K562 (cell line): Measurements from ENCODE around the gene HOXB8. TPM values are rescaled to one million over a fixed set of nuclear protein-coding genes. Genes with fewer than 3 reads are reported as not detected.

Experiments used
- BACH1 ChIP-seq: fragments of 200-800 bp; sonication (Bioruptor generic); IDR thresholded peaks from 2 replicates; pipeline ENCODE4 v1.6.1; 2016; ENCODE audit warnings: missing genetic modification characterization, missing compliant biosample characterization
- EP400 ChIP-seq: fragments of 450-650 bp; IDR thresholded peaks from 2 replicates; pipeline ENCODE4 v1.6.1; 2017; ENCODE audit warnings: antibody characterized with exemption, mild to moderate bottlenecking, moderate library complexity
- ERF ChIP-seq: fragments of 450-650 bp; formaldehyde crosslinking; IDR thresholded peaks from 2 replicates; pipeline ENCODE4 v1.4.0; 2020; ENCODE audit warnings: mild to moderate bottlenecking, mixed read lengths
- GATAD2B ChIP-seq: fragments of 450-650 bp; IDR thresholded peaks from 2 replicates; pipeline ENCODE4 v1.6.1; 2017; ENCODE audit warnings: mild to moderate bottlenecking, borderline replicate concordance
- HBP1 ChIP-seq: fragments of 450-650 bp; formaldehyde crosslinking; IDR thresholded peaks from 2 replicates; pipeline ENCODE4 v1.4.0; 2022; ENCODE audit warnings: missing genetic modification characterization
- HDAC8 ChIP-seq: fragments of 450-650 bp; IDR thresholded peaks from 2 replicates; pipeline ENCODE4 v1.6.1; 2016; ENCODE audit warnings: mild to moderate bottlenecking, missing genetic modification characterization, moderate library complexity, missing compliant biosample characterization
- HDGF ChIP-seq: fragments of 450-650 bp; IDR thresholded peaks from 2 replicates; pipeline ENCODE4 v1.6.1; 2016
- LEF1 ChIP-seq: fragments of 450-650 bp; IDR thresholded peaks from 2 replicates; pipeline ENCODE4 v1.6.1; 2016; ENCODE audit warnings: mild to moderate bottlenecking
- MED1 ChIP-seq: sonication (generic); formaldehyde crosslinking; IDR thresholded peaks from 2 replicates; pipeline ENCODE4 v1.8.1; 2023; ENCODE audit warnings: missing genetic modification reagents, borderline replicate concordance
- MYC ChIP-seq, 2 experiments: fragments of 250-450 bp in 1 of 2; sonication (Bioruptor Pico) in 1 of 2; IDR thresholded peaks; 2 replicates each; pipeline versions ENCODE4 v1.5.1 to v1.6.1; 2012 to 2021; ENCODE audit warnings: low read depth in 2 of 2, borderline replicate concordance in 1 of 2, improper control_type of control experiment in 1 of 2, low read length in 1 of 2, mild to moderate bottlenecking in 1 of 2, moderate library complexity in 1 of 2
- NFATC3 ChIP-seq: fragments of 450-650 bp; IDR thresholded peaks from 2 replicates; pipeline ENCODE4 v1.6.1; 2017; ENCODE audit warnings: mild to moderate bottlenecking
- NR4A1 ChIP-seq, 2 experiments: fragments of 250-450 bp in 1 of 2; fragments of 450-650 bp in 1 of 2; sonication (Bioruptor Pico) in 1 of 2; IDR thresholded peaks; 2 replicates each; pipeline versions ENCODE4 v1.4.0 to v1.6.1; 2016 to 2020; ENCODE audit warnings: mild to moderate bottlenecking in 2 of 2, missing compliant biosample characterization in 1 of 2, missing genetic modification characterization in 1 of 2, moderate library complexity in 1 of 2
- PCBP2 ChIP-seq: fragments of 200-400 bp; formaldehyde crosslinking; IDR thresholded peaks from 2 replicates; pipeline ENCODE4 v1.6.1; 2018; ENCODE audit warnings: low read length, low read depth, mild to moderate bottlenecking, moderate library complexity; ENCODE audit not compliant: poor library complexity, severe bottlenecking
- PHF8 ChIP-seq: fragments of 200-600 bp; sonication (generic); IDR thresholded peaks from 2 replicates; pipeline ENCODE4 v1.6.1; 2012; ENCODE audit warnings: mixed run types, mild to moderate bottlenecking, inconsistent platforms, low read length, moderate library complexity, borderline replicate concordance
- PPARD ChIP-seq: fragments of 250-450 bp; sonication (Bioruptor Pico); IDR thresholded peaks from 2 replicates; pipeline ENCODE4 v1.8.0; 2022; ENCODE audit warnings: inconsistent platforms, mild to moderate bottlenecking, moderate library complexity
- SP1 ChIP-seq: sonication (generic); formaldehyde crosslinking; IDR thresholded peaks from 2 replicates; pipeline ENCODE4 v1.8.1; 2022; ENCODE audit warnings: mild to moderate bottlenecking, missing genetic modification reagents
- STAT5A ChIP-seq: IDR thresholded peaks from 2 replicates; pipeline ENCODE4 v1.6.1; 2012; ENCODE audit warnings: low read length, inconsistent platforms, borderline replicate concordance
- TAF1 ChIP-seq: IDR thresholded peaks from 2 replicates; pipeline ENCODE4 v1.6.1; 2011; ENCODE audit warnings: mild to moderate bottlenecking, low read length, moderate library complexity; ENCODE audit not compliant: insufficient read depth, control insufficient read depth, severe bottlenecking; ENCODE audit errors: extremely low read depth
- TEAD4 ChIP-seq, 2 experiments: sonication (generic) in 1 of 2; formaldehyde crosslinking in 1 of 2; IDR thresholded peaks; 2 replicates each; pipeline versions ENCODE4 v1.6.1 to v1.8.0; 2012 to 2022; ENCODE audit warnings: borderline replicate concordance in 1 of 2, inconsistent platforms in 1 of 2, low read length in 1 of 2, mild to moderate bottlenecking in 1 of 2, missing genetic modification reagents in 1 of 2
- TOE1 ChIP-seq, 2 experiments: fragments of 450-650 bp in 1 of 2; sonication (generic) in 1 of 2; formaldehyde crosslinking in 1 of 2; IDR thresholded peaks; 2 replicates each; pipeline versions ENCODE4 v1.7.1 to v1.8.0; 2016 to 2022; ENCODE audit warnings: borderline replicate concordance in 2 of 2, mild to moderate bottlenecking in 2 of 2, antibody characterized with exemption in 1 of 2, inconsistent platforms in 1 of 2, low read depth in 1 of 2, missing genetic modification reagents in 1 of 2, moderate library complexity in 1 of 2
- ZBTB5 ChIP-seq: fragments of 450-650 bp; IDR thresholded peaks from 2 replicates; pipeline ENCODE4 v1.6.1; 2017; ENCODE audit warnings: antibody characterized with exemption
- ZNF212 ChIP-seq: fragments of 450-650 bp; formaldehyde crosslinking; IDR thresholded peaks from 2 replicates; pipeline ENCODE4 v1.4.0; 2020; ENCODE audit warnings: mild to moderate bottlenecking
- ZNF445 ChIP-seq: fragments of 250-450 bp; sonication (Bioruptor Pico); IDR thresholded peaks from 2 replicates; pipeline ENCODE4 v1.4.0; 2020; ENCODE audit warnings: low read depth, mild to moderate bottlenecking, moderate library complexity
- ZNF584 ChIP-seq: fragments of 200-800 bp; sonication (Bioruptor generic); IDR thresholded peaks from 2 replicates; pipeline ENCODE4 v1.6.1; 2016; ENCODE audit warnings: low read depth, mild to moderate bottlenecking, missing genetic modification characterization, missing compliant biosample characterization
- polyA plus RNA-seq, 8 experiments: library from polyadenylated mRNA; depleted of rRNA in 4 of 8; stranded (reverse) in 5 of 8; unstranded in 3 of 8; fragments of >200 nt; fragmentation: Nextera tagmentation in 2 of 8; fragmentation: Illumina TruSeq in 1 of 8; extraction: Ambion mirVana in 2 of 8; extraction: Trizol in 1 of 8; gene quantifications; 2 replicates each; pipeline versions ENCODE4 v1.2.1 to v1.2.3, GENCODE V29; 2011 to 2014; ENCODE audit warnings: inconsistent platforms in 1 of 8, missing spikeins in 1 of 8
- total RNA-seq, 7 experiments: library from RNA; depleted of rRNA in 6 of 7; stranded (reverse); fragments of >200 nt in 6 of 7; fragmentation: Illumina TruSeq in 2 of 7; extraction: Trizol in 2 of 7; gene quantifications; 2 replicates each; pipeline versions ENCODE4 v1.2.1 to v1.2.3, GENCODE V29; 2011 to 2021; ENCODE audit warnings: low replicate concordance in 1 of 7

HOXB8 gene
- total and polyA plus RNA-seq, 9 of the 15 experiments (the other 6 are each of a cell fraction or from before 2014, with no cell fraction given) = 0.52 to 23.8 (median 3.6) TPM

- TF ChIP-seq HBP1 (CRISPR knock-in tag) = no peak
- TF ChIP-seq ERF (CRISPR knock-in tag) = peak; percentile 58; the same call in 1 of the 2 replicates
- no peak for TF ChIP-seq GATAD2B
- no peak for TF ChIP-seq HDGF
- no peak for TF ChIP-seq NR4A1 (CRISPR knock-in tag; IDR thresholded peaks at IDR 0.05)
- TF ChIP-seq NR4A1 (tag; IDR thresholded peaks at IDR 0.05) = no peak
- TF ChIP-seq NFATC3 = no peak
- no peak for TF ChIP-seq HDAC8 (tag)
- no peak for TF ChIP-seq ZNF584
- no peak for TF ChIP-seq ZNF445 (CRISPR knock-in tag)
- TF ChIP-seq ZNF212 = 0 out of 2 replicates have a peak, but pooled peaks have one; percentile 33
- peak; percentile 43; the same call in 1 of the 2 replicates for TF ChIP-seq TOE1 (IDR thresholded peaks at IDR 0.05; ENCODE audit: borderline replicate concordance)
- TF ChIP-seq TOE1 (CRISPR knock-in tag; IDR thresholded peaks at IDR 0.05; ENCODE audit: borderline replicate concordance, low read depth) = no peak
- no peak for TF ChIP-seq MED1 (CRISPR knock-in tag)
- TF ChIP-seq LEF1 = no peak
- TF ChIP-seq TAF1 = peak; percentile 44
- no peak for TF ChIP-seq PCBP2
- TF ChIP-seq ZBTB5 = no peak
- no peak for TF ChIP-seq PPARD
- 0 out of 2 replicates have a peak, but pooled peaks have one; percentile 27 for TF ChIP-seq EP400
- peak; percentile 36; the same call in 1 of the 2 replicates for TF ChIP-seq PHF8
- no peak for TF ChIP-seq SP1 (CRISPR knock-in tag)
- peak; percentile 31; the same call in 1 of the 2 replicates for TF ChIP-seq TEAD4 (IDR thresholded peaks at IDR 0.05; ENCODE audit: low read length)
- no peak for TF ChIP-seq TEAD4 (CRISPR knock-in tag; IDR thresholded peaks at IDR 0.05; ENCODE audit: borderline replicate concordance)
- peak; percentile 34; the same call in 1 of the 2 replicates for TF ChIP-seq BACH1 (tag)
- no peak for TF ChIP-seq STAT5A
- TF ChIP-seq MYC (IDR thresholded peaks at IDR 0.05; ENCODE audit: low read depth, low read length) = peak; percentile 34; the same call in 1 of the 2 replicates
- no peak for TF ChIP-seq MYC (CRISPR knock-in tag; IDR thresholded peaks at IDR 0.05; ENCODE audit: borderline replicate concordance, low read depth)
Measured at GRCh38 chr17:48577946-48578615, 37.0 kb downstream of the HOXB8 start, which contains the start of gene HOXB4 (continued).
